ENCODE data around the gene ADARB2.

DNA sequence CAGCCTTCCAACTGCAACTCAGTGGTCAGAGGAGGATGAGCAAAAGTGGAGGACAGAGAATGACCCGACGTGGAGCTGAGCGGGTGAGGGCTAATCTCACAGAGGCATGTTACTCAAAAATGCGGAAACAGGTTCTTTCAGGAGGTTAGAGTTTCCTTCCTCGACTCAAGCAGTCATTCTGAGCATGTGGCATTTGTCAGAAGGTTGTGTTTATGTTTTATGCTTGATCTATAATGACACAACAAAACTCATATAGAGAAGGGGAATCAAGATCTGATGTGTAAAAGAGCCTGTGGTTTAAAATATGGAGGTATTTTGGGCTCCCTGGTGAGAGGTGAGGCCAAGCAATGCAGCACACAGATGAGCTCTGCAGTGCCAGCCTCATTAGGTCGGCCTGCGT is 311.4 kb downstream of the ADARB2 start:
- TF ChIP-seq POLR2A (IDR thresholded peaks at IDR 0.05; ENCODE audit: low read depth) = no peak
- TF ChIP-seq, protein P1, sequence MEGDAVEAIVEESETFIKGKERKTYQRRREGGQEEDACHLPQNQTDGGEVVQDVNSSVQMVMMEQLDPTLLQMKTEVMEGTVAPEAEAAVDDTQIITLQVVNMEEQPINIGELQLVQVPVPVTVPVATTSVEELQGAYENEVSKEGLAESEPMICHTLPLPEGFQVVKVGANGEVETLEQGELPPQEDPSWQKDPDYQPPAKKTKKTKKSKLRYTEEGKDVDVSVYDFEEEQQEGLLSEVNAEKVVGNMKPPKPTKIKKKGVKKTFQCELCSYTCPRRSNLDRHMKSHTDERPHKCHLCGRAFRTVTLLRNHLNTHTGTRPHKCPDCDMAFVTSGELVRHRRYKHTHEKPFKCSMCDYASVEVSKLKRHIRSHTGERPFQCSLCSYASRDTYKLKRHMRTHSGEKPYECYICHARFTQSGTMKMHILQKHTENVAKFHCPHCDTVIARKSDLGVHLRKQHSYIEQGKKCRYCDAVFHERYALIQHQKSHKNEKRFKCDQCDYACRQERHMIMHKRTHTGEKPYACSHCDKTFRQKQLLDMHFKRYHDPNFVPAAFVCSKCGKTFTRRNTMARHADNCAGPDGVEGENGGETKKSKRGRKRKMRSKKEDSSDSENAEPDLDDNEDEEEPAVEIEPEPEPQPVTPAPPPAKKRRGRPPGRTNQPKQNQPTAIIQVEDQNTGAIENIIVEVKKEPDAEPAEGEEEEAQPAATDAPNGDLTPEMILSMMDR (IDR thresholded peaks at IDR 0.05) = no peak

All from esophagus muscularis mucosa (tissue), 3 donors.